HK-2 (cell line): Measurements from ENCODE around the gene DUSP10.

Experiments
- DNase-seq: peaks from one replicate; pipeline ENCODE4 v3.0.0-alpha.2; 2018; ENCODE audit not compliant: unreplicated experiment

The DUSP10 gene

GRCh38 chr1:221765527-221765926 is 23.6 kb upstream of the DUSP10 start:
- DNase-seq, result no peak

- no peak for DNase-seq
Observed at GRCh38 chr1:221762121-221762520, 20.2 kb upstream of the DUSP10 start.

GRCh38 chr1:221761354-221762002 is 19.6 kb upstream of the DUSP10 start:
- DNase-seq, result no peak

- no peak for DNase-seq
Observed at GRCh38 chr1:221760911-221761310, 19.0 kb upstream of the DUSP10 start.

- DNase-seq, result no peak
Observed at GRCh38 chr1:221759436-221759835, 17.5 kb upstream of the DUSP10 start.

- DNase-seq, result no peak
Observed at GRCh38 chr1:221758455-221758854, 16.6 kb upstream of the DUSP10 start.

GRCh38 chr1:221756830-221757551 is 15.1 kb upstream of the DUSP10 start:
- DNase-seq, result no peak

- no peak for DNase-seq
Observed at GRCh38 chr1:221753828-221754188, 11.9 kb upstream of the DUSP10 start.

GRCh38 chr1:221751226-221751887 is 9.5 kb upstream of the DUSP10 start:
- DNase-seq, result no peak

- no peak for DNase-seq
Observed at GRCh38 chr1:221748981-221749380, 7.1 kb upstream of the DUSP10 start.

GRCh38 chr1:221747839-221748238 is 6.0 kb upstream of the DUSP10 start:
- no peak for DNase-seq

GRCh38 chr1:221743416-221744208 is 1.7 kb upstream of the DUSP10 start:
- DNase-seq, result no peak

- peak; percentile 94 for DNase-seq
Observed at GRCh38 chr1:221742555-221743415, 896 bp upstream of the DUSP10 start.

- DNase-seq, result no peak
Observed at GRCh38 chr1:221740993-221741702, 741 bp downstream of the DUSP10 start.

GRCh38 chr1:221740369-221740992 is 1.4 kb downstream of the DUSP10 start:
- no peak for DNase-seq

- no peak for DNase-seq
Observed at GRCh38 chr1:221739677-221740025, 2.2 kb downstream of the DUSP10 start.

GRCh38 chr1:221739018-221739676 is 2.7 kb downstream of the DUSP10 start:
- no peak for DNase-seq

- DNase-seq, result no peak
Observed at GRCh38 chr1:221736714-221737113, 5.2 kb downstream of the DUSP10 start.

- no peak for DNase-seq
Observed at GRCh38 chr1:221735999-221736398, 5.9 kb downstream of the DUSP10 start.

GRCh38 chr1:221734187-221734586 is 7.7 kb downstream of the DUSP10 start:
- no peak for DNase-seq
